T-helper 22 cell (primary cell): ENCODE results near the gene WDR33.
"Not testable (repeated sequence)": the region's sequence is repeated elsewhere in the genome, so short reads cannot be mapped to it uniquely, and the experiment has no call there.

ENCODE experiments used
- DNase-seq: peaks from one replicate; pipeline ENCODE4 v3.0.0-alpha.2; 2020; ENCODE audit warnings: low read depth

The WDR33 gene

GRCh38 chr2:127763776-127764175 lies 47.2 kb downstream of the WDR33 start:
- no peak for DNase-seq

- DNase-seq: no peak
These were observed 48.1 kb downstream of the WDR33 start for GRCh38 chr2:127762846-127763245.

GRCh38 chr2:127762441-127762840 lies 48.5 kb downstream of the WDR33 start:
- DNase-seq: no peak

GRCh38 chr2:127759931-127760330 lies 51.0 kb downstream of the WDR33 start:
- DNase-seq: no peak

GRCh38 chr2:127754186-127754585 lies 56.8 kb downstream of the WDR33 start:
- no peak for DNase-seq

GRCh38 chr2:127753374-127753773 lies 57.6 kb downstream of the WDR33 start:
- DNase-seq: no peak

- DNase-seq: not testable (repeated sequence)
These were observed 61.4 kb downstream of the WDR33 start for GRCh38 chr2:127749537-127749936.

- no peak for DNase-seq
These were observed 63.4 kb downstream of the WDR33 start for GRCh38 chr2:127747621-127748020.

GRCh38 chr2:127743477-127744026 lies 67.4 kb downstream of the WDR33 start:
- DNase-seq: no peak

- DNase-seq: no peak
These were observed 70.2 kb downstream of the WDR33 start for GRCh38 chr2:127740665-127741288.

- no peak for DNase-seq
These were observed 71.2 kb downstream of the WDR33 start for GRCh38 chr2:127739800-127740199.

- DNase-seq: no peak
These were observed 73.1 kb downstream of the WDR33 start for GRCh38 chr2:127737892-127738291.

- DNase-seq: no peak
These were observed 75.2 kb downstream of the WDR33 start for GRCh38 chr2:127735537-127736399.

GRCh38 chr2:127735044-127735443 lies 75.9 kb downstream of the WDR33 start:
- DNase-seq: no peak

GRCh38 chr2:127733816-127734537 lies 77.0 kb downstream of the WDR33 start:
- no peak for DNase-seq

- no peak for DNase-seq
These were observed 77.7 kb downstream of the WDR33 start for GRCh38 chr2:127733113-127733815.

GRCh38 chr2:127726158-127726880 lies 84.7 kb downstream of the WDR33 start:
- DNase-seq: no peak

- DNase-seq: no peak
These were observed 88.2 kb downstream of the WDR33 start for GRCh38 chr2:127722807-127723206.

- no peak for DNase-seq
These were observed 89.0 kb downstream of the WDR33 start for GRCh38 chr2:127721978-127722355.

- DNase-seq: no peak
These were observed 89.5 kb downstream of the WDR33 start for GRCh38 chr2:127721311-127721977.
